OCI-LY1 (cell line): ENCODE results near the gene RALGAPB.
"Not testable (repeated sequence)": the region's sequence is repeated elsewhere in the genome, so short reads cannot be mapped to it uniquely, and the experiment has no call there.

Experiments
- H2AFZ ChIP-seq: fragments of 200-600 bp; sonication (generic), shearing (Covaris generic); 2 replicates; pipeline ENCODE4 v1.6.0; 2014; ENCODE audit warnings: antibody characterized with exemption, mild to moderate bottlenecking, low read length
- H3F3A ChIP-seq: fragments of 200-600 bp; sonication (generic), shearing (Covaris generic); 2 replicates; pipeline ENCODE4 v1.6.0; 2014; ENCODE audit warnings: mild to moderate bottlenecking, antibody characterized with exemption, low read length, moderate library complexity; ENCODE audit not compliant: insufficient read depth
- H3K27ac ChIP-seq: fragments of 200-600 bp; sonication (generic); 2 replicates; pipeline ENCODE4 v1.5.1; 2014; ENCODE audit warnings: low read length, mixed run types, mild to moderate bottlenecking, low read depth; ENCODE audit not compliant: poor library complexity, severe bottlenecking
- H3K27me3 ChIP-seq: fragments of 200-600 bp; sonication (generic); 2 replicates; pipeline ENCODE4 v1.6.0; 2014; ENCODE audit warnings: antibody characterized with exemption, mild to moderate bottlenecking, low read length, moderate library complexity; ENCODE audit not compliant: insufficient read depth
- H3K36me3 ChIP-seq: fragments of 200-600 bp; sonication (generic); 2 replicates; pipeline ENCODE4 v1.6.1; 2014; ENCODE audit warnings: mild to moderate bottlenecking, antibody characterized with exemption, low read length, moderate library complexity, mixed read lengths; ENCODE audit not compliant: insufficient read depth
- H3K4me1 ChIP-seq: fragments of 200-600 bp; sonication (generic); 2 replicates; pipeline ENCODE4 v1.5.1; 2014; ENCODE audit warnings: mild to moderate bottlenecking, low read length, moderate library complexity; ENCODE audit not compliant: insufficient read depth, severe bottlenecking
- H3K4me2 ChIP-seq: fragments of 200-600 bp; sonication (generic), shearing (Covaris generic); 2 replicates; pipeline ENCODE4 v1.6.1; 2014; ENCODE audit warnings: low read length
- H3K4me3 ChIP-seq: fragments of 200-600 bp; sonication (generic); 2 replicates; pipeline ENCODE4 v1.5.1; 2014; ENCODE audit warnings: low read length, low read depth, mild to moderate bottlenecking, mixed read lengths; ENCODE audit not compliant: poor library complexity, severe bottlenecking
- H3K79me2 ChIP-seq: fragments of 200-600 bp; shearing (Covaris generic); 2 replicates; pipeline ENCODE4 v1.6.1; 2016; ENCODE audit warnings: mixed run types, low read length, mixed read lengths; ENCODE audit not compliant: insufficient read depth
- H3K9ac ChIP-seq: fragments of 200-600 bp; sonication (generic), shearing (Covaris generic); 2 replicates; pipeline ENCODE4 v1.6.1; 2014; ENCODE audit warnings: mild to moderate bottlenecking, low read length, mixed read lengths
- H3K9me2 ChIP-seq: fragments of 200-600 bp; sonication (generic), shearing (Covaris generic); 2 replicates; pipeline ENCODE4 v1.6.1; 2014; ENCODE audit warnings: low read depth, mild to moderate bottlenecking, low read length, mixed read lengths
- H3K9me3 ChIP-seq: fragments of 200-600 bp; shearing (Covaris generic); 2 replicates; pipeline ENCODE4 v1.6.1; 2014; ENCODE audit warnings: low read length, mixed read lengths
- H4K20me1 ChIP-seq: fragments of 200-600 bp; sonication (generic), shearing (Covaris generic); 2 replicates; pipeline ENCODE4 v1.6.0; 2016; ENCODE audit warnings: mild to moderate bottlenecking, low read length; ENCODE audit not compliant: insufficient read depth
- CTCF ChIP-seq: fragments of 200-600 bp; sonication (generic), shearing (Covaris generic); IDR thresholded peaks from 2 replicates; pipeline ENCODE4 v1.5.1; 2017; ENCODE audit warnings: mild to moderate bottlenecking, antibody characterized with exemption, low read length, moderate library complexity, mixed read lengths
- EZH2 ChIP-seq: fragments of 200-600 bp; sonication (generic), shearing (Covaris generic); IDR thresholded peaks from 2 replicates; pipeline ENCODE4 v1.8.0; 2017; ENCODE audit warnings: borderline replicate concordance, mixed run types, mild to moderate bottlenecking, antibody characterized with exemption, low read length, moderate library complexity, mixed read lengths

Gene RALGAPB

DNA sequence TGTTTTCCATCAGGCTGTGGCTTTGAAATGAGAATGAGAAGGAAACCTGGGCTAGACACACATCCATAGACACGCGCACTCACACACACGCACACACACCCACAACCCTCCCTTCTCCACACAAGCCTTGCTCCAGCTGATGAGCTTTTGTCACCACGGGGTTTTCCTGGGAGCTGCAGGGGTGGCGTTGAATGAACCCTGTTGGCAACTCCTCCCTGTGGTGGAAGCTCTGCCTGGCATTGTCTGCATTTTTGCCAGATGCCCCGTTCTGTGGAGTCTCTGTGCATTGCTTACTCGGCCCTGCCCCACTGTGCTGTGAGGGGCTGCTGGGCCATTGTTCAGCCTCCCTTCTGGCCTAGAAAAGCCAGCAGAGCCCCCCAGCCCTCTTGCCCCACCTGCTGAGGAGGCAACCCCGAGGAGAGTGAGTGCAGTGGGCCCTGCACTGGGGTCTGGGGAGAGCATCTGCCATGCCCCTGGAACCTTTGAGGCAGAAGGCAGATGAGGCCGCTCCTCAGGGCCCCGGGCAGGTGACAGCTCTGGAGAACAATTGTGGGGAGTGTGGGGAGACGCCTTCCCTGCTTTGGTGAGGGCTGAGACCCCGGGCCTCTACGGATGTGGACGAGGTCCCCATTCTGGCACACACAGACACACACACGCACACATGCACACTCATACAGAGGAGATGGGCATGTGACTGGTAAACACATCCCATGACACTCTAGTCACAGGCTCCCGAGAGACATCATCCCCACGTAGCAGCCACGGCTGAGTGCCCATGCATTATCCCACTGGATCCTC, 118.2 kb downstream of the RALGAPB start:
- Histone ChIP-seq H3K4me2 (no peak overlapping the region), H3K36me3 (no peaks in the 10 kb centered on the region), H3K9me2 (no peaks in the 10 kb centered on the region), H4K20me1 (no peaks in the 10 kb centered on the region), H3F3A (no peaks in the 10 kb centered on the region), H3K9me3 (no peaks in the 10 kb centered on the region), H3K4me1 (no peaks in the 10 kb centered on the region), H2AFZ (no peak overlapping the region), H3K27me3 (peaks cover 2% of the 10 kb centered on the region; the same call in 1 of the 2 replicates), H3K27ac (no peak overlapping the region), H3K9ac (no peak overlapping the region), H3K79me2 (no peaks in the 10 kb centered on the region), H3K4me3 (no peak overlapping the region)
- TF ChIP-seq CTCF = no peak

DNA sequence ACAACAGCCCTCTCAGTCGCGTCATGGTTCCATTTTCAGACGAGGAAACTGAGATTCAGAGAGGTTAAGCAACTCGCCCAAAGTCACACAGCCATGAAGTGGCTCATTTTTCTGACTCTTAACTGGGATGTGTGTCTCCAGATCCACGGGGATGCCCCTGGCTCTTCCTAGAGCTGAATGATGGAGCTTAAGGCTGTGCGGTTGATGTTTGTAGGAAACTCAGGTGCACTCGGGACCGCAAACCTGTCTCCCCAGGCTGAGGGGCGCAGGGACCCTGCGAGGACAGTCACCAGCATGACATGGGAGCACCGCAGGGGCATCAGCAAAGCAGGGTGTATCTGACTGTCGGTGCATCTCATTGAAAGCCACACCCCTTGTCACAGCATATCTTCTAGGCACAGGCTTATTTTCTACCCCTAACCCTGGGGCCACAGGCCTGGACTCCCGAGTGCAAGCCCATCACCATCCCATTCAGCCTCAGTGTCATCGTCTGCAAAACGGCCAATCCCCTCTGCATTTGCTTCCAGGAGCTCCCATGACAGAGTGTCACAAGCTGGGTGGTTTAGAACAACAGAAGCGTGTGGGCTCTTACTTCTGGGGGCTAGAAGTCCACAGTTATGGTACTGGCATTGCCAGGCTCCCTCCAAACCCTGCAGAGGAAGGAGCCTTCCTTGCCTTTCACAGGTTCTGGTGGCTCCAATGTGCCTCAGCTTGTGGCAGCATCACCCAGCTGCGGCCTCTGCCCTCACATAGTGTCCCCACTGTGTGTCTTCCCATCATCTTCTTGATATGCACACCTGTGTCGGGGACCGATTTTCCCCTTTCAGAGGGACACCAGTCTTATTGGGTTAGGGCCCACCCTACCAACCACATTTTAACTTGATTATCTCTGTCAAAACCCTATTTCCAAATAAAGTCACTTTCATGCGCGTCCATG, 119.1 kb downstream of the RALGAPB start:
- TF ChIP-seq EZH2 (no peak), CTCF (no peak)
- Histone ChIP-seq H3K9me3 (no peaks in the 10 kb centered on the region), H3K4me2 (no peak overlapping the region), H3K27me3 (no peaks in the 10 kb centered on the region), H4K20me1 (no peaks in the 10 kb centered on the region), H3K79me2 (no peaks in the 10 kb centered on the region), H3K27ac (no peak overlapping the region), H3K4me1 (no peaks in the 10 kb centered on the region), H3K36me3 (no peaks in the 10 kb centered on the region), H3F3A (no peaks in the 10 kb centered on the region), H3K9me2 (no peaks in the 10 kb centered on the region), H2AFZ (no peak overlapping the region), H3K9ac (no peak overlapping the region), H3K4me3 (no peak overlapping the region)

DNA sequence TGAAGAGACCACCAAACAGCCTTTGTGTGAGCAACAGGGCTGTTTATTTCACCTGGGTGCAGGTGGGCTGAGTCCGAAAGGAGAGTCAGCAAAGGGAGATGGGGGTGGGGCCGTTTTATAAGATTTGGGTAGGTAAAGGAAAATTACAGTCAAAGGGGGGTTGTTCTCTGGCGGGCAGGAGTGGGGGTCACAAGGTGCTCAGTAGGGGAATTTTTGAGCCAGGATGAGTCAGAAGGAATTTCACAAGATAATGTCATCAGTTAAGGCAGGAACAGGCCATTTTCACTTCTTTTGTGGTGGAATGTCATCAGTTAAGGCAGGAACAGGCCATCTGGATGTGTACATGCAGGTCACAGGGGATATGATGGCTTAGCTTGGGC, 119.8 kb downstream of the RALGAPB start:
- H2AFZ ChIP-seq, H3K79me2 ChIP-seq, H3F3A ChIP-seq, H3K4me2 ChIP-seq, H3K36me3 ChIP-seq, H4K20me1 ChIP-seq, H3K9me3 ChIP-seq, H3K4me3 ChIP-seq, H3K4me1 ChIP-seq, H3K9me2 ChIP-seq, H3K27ac ChIP-seq, H3K27me3 ChIP-seq, H3K9ac ChIP-seq: not testable (repeated sequence)

- not testable (repeated sequence) for H3K27ac ChIP-seq, H3F3A ChIP-seq, H3K36me3 ChIP-seq, H3K27me3 ChIP-seq, H3K79me2 ChIP-seq, H3K9ac ChIP-seq, H3K4me3 ChIP-seq, H3K4me2 ChIP-seq, H2AFZ ChIP-seq, H4K20me1 ChIP-seq, H3K9me2 ChIP-seq, H3K4me1 ChIP-seq, H3K9me3 ChIP-seq
These were observed 121.6 kb downstream of the RALGAPB start for GRCh38 chr20:38594281-38594680.

DNA sequence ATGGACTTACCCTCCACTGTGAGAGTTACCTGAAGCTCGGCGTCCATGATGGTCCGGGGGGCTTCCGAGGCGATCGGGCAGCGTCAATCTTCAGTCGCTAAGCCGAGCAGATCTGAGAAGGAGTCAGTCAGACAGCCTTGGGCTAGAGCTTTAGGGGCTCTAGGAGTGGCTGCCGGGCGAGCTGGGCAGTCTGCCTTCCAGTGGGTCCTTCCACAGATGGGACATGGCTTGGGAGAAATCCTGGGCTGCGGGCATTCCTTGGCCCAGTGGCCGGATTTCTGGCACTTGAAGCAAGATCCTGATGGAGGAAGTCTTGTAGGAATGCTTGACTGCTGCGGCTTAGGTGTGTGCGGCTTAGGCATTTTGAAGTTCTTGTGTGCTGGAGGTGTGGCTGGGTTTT, 123.2 kb downstream of the RALGAPB start:
- H2AFZ ChIP-seq, H3K9ac ChIP-seq, H3F3A ChIP-seq, H3K9me2 ChIP-seq, H3K4me2 ChIP-seq, H3K27ac ChIP-seq, H3K9me3 ChIP-seq, H3K36me3 ChIP-seq, H3K79me2 ChIP-seq, H3K27me3 ChIP-seq, H3K4me1 ChIP-seq, H3K4me3 ChIP-seq, H4K20me1 ChIP-seq: not testable (repeated sequence)
